SHP77 treated with DMSO at 0.1 percent for 48 hours (cell line): ENCODE results near the gene PCGF1.

ENCODE experiments used
- DNase-seq: peaks from one replicate; lab custom pipeline; 2025; lab: John Stamatoyannopoulos, UW

PCGF1 gene

DNA sequence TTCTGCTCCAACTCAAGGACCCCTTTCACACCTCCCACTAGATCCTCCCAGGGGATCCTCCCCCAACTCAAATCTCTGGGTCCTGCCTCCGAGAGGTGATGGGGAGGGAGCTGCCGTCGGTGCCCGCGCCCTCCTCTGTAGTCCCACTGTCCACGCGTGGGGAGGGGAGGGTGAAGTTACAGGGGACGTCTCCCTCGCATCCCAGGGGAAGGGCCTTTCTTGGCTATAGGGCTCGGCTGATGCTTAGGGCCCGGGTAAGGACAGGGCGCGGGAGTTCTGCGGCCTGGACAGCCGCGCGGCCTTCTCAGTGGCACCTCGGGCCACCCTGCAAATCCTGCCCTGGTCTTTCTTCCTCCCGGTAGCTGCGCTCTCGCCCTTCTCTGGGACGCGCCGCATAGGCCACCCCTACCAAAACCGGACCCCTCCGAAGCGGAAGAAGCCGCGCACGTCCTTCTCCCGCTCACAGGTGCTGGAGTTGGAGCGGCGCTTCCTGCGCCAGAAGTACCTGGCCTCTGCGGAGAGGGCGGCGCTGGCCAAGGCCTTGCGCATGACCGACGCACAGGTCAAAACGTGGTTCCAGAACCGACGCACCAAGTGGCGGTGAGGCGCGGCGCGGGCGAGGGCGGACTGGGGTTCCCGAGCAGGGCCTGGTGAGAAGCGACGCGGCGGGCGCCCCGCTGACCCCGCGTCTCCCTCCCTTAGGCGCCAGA lies 7.9 kb upstream of the PCGF1 start:
- no peak for DNase-seq

DNA sequence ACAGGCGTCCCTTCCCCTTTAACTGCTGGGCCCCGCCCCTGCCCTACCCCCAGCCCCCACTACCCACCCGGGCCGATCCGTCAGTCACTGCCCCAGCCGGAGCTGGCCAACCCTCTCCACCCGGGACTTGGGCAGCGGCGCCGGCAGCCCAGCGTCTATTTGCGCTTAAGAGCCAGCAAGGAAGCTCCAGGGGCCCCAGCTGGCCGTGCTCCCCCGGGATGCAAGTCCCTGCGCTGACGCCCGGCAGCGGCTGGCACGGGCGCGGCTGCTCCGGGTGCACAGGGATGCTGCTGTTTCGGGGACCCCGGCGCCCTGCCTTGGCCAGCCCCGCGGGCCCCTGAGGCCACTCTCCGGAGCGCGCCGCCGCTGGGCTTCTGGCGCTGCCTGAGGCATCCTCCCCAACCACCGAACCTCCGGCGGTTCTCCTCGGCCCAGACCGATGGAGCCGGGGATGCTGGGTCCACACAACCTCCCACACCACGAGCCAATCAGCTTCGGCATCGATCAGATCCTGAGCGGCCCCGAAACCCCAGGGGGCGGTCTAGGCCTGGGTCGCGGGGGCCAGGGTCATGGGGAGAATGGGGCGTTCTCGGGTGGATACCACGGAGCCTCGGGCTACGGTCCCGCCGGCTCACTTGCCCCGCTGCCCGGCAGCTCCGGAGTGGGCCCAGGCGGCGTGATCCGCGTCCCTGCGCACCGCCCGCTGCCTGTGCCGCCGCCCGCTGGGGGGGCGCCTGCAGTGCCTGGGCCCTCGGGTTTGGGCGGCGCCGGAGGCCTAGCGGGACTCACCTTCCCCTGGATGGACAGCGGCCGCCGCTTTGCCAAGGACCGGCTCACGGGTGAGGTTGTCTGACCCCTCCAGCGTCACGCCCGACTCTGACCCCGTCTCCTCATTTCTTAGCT lies 7.1 kb upstream of the PCGF1 start, which contains the start of gene TLX2:
TLX2 (plus strand) TSS at position 83 of the 903 bp plus-strand sequence; CDS start at position 440, 357 bp downstream.
- DNase-seq: no peak

DNA sequence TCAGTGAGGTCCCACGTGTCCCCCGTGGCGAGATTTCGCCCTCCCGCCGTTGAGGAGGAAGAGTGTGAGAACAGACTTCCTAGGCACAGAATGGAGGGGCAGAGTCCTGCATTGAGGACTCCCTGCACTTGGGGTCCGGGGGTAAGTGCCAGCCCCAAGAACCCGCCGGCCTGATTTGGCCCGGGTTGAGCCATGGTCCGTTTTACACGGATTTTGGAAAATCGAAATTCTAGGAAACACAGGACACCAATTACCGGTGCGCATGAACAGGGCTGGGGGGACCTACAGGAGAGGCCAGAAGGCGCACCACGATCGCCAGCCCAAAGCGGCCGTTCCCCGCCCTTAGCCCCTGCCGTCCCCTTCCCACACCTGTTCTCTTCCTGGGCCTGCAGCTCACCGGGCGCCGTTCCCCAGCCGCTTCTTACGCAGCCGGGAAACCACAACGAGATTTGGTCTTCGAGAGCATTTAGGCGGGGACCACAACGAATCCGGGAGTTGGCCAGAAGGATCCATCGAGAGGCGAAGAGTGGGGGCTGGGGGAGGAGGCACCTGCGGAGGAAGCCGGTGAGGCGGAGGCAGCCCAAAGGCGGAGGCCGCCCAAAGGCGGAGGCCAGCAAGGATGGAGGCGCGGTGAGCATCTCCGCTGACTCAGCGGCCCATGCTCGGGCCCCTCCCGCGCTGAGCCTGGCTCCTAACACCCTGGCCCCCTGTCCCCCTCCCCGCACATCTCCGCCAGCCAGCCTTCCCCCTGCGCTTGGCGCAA lies 6.3 kb upstream of the PCGF1 start:
- DNase-seq: no peak

DNA sequence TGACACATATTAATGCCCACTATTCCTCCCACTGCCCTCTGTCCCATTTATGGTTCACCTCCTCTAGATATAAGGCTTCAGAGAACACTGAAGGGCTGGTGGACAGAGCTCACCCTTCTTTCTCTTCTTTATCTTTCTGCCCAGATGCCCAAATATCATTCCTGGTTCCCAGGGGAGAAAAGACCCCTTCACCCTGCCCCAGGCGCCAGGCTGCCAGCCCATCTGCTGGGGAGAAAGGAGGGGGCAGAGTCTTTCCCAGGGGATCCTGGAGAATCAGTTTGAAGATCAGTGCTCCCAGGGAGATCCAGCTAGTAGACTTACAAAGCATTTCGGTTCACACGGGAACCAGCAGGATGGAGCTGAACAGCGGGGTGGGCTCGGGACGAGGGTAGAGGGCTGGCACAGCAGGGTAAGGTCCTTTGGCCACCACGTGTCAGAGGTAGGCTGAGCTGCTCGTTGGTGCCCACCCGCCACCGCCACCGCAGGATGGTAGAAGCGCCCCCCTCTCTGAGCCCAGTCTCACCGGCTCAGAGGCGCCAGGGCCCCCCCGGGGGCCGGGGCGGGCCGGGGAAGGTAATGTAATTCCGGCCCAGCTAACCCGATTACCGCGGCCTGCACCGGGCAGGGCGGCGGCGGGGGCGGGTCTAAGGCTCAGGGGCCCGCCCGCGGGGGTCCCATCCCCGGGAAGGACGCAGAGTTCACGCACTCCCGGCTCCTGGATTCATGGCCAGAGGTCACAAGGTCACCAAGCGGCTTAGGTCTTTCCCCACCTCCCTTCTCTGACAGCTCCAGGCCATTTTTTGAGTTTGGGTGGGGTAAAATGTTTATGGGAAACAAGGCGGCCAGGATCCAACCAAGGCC lies 5.5 kb upstream of the PCGF1 start:
- DNase-seq: no peak

DNA sequence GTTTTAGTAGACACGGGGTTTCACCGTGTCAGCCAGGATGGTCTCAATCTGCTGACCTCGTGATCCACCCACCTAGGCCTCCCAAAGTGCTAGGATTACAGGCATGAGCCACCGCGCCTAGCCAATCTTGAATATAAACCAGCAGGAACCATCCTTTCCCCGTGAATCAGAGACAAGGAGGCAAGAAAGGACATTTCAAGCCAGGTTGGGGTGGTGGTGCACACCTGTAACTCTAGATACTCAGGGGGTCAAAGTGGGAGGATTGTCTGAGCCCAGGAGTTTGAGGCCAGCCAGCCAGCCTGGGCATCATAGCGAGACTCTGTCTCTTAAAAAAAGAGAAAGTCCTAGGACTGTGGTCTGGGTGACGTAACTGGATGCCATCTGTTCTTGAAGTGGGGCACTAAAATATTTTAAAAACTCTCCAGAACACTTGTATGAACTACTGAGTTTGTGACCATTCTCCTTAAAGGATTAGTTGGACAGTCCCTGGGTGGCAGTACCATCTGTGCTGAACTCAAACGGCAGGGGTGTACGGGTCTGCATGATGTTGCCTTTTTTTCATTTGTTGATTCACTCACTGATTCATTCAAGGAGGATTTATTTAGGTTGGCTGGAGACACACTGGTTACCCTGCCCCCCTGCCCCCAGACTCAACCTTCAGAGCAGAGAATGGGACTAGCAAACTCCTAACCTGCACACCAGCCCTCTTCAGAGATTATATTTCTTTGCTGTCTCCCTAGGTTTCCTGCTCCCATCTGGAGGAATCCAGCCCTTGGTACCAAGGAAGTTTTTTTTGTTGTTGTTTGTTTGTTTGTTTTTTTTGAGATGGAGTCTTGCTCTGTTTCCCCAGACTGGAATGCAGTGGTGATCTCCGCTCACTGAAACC lies 3.9 kb upstream of the PCGF1 start:
- no peak for DNase-seq

GRCh38 chr2:74510272-74510671 lies 2.8 kb upstream of the PCGF1 start:
- DNase-seq: no peak

DNA sequence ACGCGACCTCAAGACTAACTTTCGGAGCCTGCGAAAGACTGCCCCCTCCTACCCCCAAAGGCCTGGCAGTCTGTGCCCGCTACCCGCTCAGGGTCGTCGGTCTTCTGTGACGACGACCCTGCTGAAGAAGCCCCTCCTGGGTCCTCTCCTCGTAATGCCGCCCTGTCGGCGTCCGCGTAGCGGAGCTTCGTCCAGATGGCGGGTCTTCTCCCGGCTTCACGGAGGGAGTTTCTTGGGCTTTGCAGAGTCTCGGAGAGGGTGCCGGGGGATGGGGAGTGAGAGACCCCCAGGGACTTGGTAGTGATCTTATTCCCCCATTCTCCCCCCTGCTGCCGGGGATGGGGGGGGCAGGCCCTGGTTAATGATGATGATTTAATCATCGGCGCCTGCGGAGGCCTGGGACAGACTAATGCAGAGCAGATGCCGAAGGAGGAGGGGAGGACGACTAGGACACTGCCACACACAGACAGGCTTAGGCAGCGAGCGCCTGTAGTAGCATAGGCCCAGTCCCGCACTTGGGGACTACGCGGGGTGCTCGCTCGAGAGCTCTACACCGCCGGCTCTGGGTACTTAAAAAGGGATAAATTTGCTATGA lies 528 bp upstream of the PCGF1 start:
- no peak for DNase-seq

- DNase-seq: no peak
Observed at GRCh38 chr2:74505448-74506246, 1.8 kb downstream of the PCGF1 start.

DNA sequence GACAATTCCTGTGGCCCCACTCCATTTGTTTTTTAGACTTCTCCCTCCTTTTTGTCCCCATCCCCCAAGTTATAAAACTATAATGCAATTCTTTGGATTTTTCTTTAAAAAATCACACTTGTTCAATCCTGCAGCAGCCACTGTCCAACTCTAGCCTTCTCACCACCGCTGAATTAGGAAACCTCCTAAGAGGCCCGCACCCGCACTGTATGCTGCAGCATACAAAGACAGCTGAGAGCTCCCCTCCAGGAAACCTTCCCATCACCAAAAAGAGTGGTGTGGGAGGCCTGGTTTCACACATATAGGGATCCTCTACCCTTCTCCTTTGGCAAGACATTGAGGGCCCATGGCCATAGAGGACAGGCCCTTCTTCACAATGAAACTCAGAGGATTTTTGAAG lies 2.9 kb downstream of the PCGF1 start:
- DNase-seq: no peak

DNA sequence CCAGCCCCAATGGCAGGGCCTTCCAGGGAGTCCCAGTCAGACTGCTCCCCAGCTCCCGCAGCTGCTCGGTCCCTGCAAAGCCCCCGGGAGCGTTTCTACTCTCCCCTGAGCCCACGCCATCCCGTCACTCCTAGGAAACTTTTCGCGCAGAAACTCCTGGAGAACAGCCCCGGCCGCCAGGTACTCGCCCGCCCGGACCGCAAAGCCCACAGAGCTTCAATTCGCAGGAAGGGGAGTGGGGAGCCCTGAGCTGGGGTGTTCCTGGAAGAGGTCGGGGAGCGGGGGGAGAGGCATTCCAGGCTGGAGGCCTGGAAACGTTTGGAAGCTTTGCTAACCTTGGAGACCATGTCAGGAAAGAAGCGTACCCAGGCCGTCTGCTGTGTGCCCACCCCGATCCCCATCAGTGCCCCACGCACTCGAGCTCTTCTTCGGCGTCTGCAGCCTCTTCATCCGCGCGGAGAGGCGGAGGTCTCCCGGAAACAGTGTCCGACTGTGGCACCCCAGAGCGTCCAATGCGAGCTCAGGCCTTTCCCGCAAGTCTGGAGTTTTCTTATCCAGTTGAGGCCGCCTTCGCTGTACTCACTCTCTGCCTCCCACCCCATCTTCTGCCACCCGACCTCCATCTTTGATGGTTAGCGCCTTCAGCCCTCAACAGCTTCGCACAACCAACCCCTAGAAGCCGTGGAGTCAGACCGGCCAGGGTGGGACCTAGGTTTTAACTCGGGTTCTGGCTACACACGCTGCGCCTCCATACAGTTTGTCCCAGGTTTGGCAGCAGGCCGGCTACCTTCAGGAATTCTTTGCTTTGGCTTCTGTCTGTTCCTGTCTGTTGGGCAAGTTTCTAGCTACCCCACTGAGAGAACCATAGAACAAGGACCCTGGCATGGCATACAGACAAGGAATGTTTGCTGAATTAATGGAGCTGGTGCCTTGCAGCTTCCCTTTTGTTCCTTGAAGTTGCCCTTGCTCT lies 3.7 kb downstream of the PCGF1 start:
- no peak for DNase-seq

DNA sequence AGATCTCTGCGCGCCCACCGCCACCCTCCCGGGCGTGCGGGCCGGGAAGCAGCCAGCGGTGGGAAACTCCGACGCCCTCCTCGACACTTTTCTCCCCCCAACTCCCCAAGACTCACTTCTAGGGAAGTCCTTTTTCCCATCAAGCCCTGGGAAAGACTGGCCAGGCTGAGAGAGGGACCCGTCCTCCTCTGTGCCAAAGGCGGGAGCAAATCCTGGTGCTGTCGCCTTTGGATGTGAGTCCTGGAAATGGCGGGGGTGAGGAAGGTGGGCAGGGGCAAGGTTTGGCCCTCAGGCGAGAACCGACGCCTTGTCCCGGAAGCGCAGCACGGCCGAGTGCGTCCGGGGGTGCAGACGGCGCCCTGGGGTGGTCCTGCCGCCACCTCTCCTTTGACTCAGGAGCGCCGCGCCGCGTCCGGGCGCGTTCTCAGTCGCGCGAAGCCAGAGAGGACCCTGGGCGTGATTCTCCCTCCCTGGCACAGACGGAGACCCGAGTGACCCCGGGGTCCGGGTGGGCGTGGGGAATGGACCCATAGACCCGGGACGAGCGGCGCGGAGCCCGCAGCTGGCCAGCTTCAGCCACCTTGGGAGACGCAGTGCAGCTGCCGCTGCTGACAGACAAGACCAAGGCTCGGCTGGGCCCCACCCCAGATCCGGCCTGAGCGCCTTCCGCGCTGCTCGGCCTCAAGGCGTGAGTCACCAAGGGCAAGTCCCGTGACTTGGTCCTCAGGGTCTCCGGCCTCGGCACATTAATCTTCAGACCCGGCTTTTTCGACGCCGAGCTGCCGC lies 4.6 kb downstream of the PCGF1 start:
- DNase-seq: no peak

DNA sequence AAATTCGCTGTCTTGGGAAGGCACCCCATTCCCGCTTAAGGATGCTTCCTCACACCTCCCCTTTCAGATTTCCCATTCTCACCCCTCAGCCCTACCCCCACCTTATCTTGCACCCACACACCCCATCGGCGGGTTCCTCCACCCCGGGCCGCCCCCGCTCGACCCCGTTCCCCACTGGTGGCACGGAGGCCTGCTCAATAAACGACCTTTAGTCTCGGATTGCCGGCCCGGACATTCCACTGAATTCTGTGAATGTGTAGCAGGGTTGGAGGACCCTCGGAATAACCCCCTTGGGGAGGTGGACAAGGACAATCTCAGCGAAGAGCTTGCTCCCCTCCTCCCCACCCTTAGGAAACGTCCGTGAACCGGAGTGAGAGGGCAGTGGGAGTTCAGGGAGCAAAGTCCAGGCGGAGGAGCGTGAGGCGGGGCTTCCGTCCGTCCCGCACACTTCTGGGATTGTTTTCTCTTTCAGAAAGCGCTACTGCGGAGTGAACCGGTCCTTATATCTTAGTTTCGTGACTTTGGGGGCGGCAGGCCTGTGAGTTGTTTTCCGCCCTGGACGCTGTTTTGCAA lies 5.3 kb downstream of the PCGF1 start:
- DNase-seq: no peak

- no peak for DNase-seq
Observed at GRCh38 chr2:74501335-74502071, 6.0 kb downstream of the PCGF1 start.

DNA sequence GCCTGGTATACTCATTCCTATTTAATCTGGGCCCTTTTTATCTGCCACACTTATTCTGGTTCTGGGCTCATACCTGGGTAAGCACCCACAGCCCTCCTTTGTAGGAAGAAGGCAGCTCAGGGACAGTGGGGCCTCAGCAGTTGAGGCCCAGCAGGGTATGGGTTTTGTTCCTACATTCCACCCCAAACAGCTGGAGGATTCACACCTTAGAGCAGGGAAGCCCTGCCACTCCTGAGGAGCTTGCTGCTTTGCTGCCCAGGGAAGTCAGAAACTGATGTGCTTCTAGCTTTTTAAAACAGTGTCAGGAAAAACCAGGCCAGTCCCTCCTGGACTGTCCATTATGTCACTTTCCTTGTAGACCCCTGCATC lies 6.9 kb downstream of the PCGF1 start:
- DNase-seq: no peak

DNA sequence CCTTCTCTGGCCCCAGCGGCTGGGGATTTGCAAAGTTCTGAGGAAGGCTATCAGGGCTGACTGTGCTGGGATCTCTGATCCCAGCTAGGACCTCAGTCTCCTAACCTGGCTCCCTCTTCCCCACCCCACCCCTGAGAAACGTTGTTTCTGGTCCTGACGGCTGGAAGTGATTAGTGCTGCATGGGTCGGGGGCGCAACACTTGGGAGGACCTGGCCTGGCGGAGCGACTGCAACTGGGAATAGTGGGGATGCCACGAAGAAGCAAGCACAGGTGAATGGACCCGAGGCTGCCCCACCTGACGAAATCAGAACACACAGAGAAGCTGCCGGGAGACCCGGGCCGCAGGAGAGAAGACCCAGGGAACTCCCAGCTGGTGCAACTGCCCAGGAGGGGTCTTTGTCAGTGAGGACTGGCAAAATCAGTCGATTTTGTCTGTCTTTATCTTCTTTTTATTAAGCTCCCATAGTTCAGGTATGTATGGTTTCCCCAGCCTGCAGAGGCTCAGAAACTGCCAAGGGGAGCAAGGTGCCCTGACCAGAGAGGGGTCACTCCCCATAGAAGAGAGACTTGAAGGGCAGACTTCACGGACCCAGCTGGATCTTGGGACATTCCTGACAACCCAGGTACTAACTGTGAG lies 7.4 kb downstream of the PCGF1 start:
- DNase-seq: no peak
